Stimulated activated CD8-positive, alpha-beta memory T cell treated with anti-CD3 and anti-CD28 coated beads, Interleukin-12 subunit alpha, Interleukin-12 subunit beta, amount 100 ng/mL, for 24 hours (primary cell): Measurements from ENCODE around the gene THAP7.

Source experiments
- DNase-seq: peaks from one replicate; pipeline ENCODE4 v3.0.0-alpha.2; 2020; ENCODE audit errors: extremely low read depth

The THAP7 gene

DNA sequence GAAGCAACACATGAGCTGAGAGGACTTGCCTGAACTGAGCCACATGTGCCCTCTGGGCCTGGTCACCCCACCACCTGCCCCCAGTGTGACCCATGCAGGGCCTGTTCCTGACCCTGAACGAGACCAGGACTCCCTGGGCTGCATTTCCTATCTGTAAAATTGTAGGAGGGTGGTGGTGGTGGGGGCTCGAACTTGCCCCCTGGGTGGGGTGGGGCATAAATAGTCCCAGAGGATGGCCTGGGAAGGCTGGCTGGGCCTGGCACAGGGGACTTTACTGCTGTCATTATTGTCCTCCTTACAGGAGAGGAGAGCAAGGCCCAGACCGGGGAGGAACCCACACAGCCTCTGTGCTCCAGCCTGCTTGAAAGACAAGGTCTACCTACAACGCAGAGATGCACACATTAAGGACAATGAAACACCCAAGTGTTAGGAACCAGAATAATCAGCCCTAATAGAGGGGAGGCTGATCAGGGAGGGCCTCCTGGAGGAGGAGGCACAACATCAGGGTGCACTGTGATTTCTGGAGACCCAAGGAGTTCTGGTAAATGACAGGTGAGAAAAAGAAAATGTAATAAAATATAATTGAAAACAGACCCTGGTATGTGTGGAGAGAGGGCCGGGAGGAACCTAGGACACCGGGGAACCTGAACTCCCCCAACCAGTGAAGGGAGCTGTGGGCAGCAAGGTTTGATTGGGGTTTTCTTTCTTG, 37.7 kb downstream of the THAP7 start:
- no peak for DNase-seq

- DNase-seq = no peak
Measured at GRCh38 chr22:20963201-20964052, 38.5 kb downstream of the THAP7 start.

DNA sequence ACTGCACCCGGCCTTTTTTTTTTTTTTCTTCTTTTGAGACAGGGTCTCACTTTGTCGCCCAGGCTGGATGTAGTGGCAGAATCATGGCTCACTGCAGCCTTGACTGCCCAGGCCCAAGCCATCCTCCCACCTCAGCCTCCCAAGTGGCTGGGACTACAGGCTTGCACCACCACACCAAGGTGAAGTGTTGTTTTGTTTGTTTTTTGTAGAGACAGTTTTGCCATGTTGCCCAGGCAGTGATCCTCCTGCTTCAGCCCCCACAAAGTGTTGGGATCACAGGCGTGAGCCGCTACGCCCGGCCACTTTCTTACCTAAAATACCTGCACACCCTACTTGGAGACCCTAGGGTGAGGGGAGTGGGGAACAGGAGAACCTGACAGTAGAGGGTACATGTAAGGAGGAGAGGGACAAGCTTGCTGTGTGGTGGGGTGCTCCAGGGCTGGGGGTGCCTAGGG, 39.4 kb downstream of the THAP7 start:
- DNase-seq = no peak

DNA sequence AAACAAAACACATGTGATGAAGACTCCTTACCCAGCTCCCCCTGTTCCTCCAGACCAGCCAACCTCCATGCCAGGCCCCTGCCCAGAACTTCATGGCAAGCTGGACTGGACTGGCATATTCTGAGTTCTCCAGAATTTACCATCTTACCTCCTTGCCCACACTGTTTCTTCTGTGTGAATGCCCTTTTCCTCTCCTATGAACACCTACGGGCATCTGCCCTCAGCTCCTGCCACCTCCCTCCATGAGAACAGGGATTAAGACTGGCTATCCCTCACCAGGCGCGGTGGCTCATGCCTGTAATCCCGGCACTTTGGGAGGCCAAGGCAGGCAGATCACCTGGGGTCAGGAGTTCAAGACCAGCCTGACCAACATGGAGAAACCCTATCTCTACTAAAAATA, 41.3 kb downstream of the THAP7 start:
- DNase-seq = no peak

DNA sequence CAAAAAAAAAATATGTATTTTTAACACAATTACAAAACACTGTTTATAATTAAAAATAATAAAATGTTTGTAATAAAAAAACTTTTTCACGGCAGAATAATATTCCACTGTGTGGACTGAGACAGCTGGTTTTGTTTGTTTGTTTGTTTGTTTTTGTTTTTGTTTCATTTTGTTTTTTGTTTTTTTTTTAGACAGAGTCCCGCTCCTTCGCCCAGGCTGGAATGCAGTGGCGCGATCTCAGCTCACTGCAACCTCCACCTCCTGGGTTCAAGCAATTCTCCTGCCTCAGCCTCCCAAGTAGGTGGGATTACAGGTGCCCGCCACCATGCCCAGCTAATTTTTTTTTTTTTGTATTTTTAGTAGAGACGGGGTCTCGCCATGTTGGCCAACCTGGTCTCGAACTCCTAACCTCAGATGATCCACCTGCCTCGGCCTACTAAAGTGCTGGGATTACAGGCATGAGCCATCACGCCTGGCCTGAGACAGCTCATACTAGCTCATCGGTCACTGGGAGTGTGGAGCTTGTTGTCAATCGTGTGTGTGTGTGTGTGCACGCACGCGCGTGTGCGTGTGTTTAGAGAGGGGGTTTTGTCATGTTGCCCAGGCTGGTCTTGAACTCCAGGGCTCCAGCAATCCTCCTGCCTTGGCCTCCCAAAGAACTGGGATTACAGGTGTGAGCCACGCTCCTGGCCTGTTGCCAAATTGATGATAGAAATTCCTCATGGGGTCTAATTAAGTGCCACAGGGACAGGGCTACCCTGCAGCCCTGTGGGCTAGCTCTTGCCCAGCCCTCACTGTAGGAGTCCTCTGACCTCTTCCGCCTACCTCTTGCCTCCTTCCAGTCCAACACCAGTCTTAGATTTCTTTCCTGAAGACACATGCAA, 42.1 kb downstream of the THAP7 start:
- no peak for DNase-seq

DNA sequence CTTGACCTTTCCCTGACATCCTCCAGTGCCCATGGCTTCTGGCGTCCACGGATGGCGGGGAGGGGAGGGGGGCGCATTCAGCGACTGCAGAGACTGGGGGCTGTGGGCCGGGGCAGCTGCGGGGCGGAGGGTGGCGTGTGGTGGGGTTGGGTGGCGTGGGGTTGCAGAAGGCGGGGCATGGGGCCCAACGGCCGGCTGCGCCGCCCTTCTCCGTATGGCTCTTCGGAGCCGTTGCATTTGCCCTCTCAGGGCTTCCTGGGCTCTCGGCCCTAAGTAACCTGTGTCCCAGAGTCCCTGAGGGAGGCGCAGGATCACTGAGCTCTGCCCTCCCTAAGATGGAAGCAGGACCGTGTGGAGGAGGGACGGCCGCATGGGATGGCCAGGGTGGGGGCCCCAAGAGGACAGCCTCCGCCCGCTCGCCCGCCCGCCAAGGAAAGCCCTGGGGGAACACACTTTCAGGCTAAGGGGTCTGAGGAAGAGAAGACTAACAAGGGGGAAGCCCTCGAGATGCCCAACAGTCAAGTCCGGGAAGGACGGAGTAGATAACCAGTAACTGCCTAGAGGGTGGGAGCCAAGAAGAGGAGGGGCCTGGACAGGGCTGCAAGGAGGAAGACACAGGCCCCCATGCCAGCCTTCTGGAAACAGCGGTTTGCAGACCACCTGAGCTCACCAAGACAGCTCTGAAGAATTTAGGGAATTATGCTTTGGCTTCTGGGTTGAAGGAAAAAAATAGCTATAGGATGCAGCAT, 44.1 kb downstream of the THAP7 start:
- DNase-seq = no peak

DNA sequence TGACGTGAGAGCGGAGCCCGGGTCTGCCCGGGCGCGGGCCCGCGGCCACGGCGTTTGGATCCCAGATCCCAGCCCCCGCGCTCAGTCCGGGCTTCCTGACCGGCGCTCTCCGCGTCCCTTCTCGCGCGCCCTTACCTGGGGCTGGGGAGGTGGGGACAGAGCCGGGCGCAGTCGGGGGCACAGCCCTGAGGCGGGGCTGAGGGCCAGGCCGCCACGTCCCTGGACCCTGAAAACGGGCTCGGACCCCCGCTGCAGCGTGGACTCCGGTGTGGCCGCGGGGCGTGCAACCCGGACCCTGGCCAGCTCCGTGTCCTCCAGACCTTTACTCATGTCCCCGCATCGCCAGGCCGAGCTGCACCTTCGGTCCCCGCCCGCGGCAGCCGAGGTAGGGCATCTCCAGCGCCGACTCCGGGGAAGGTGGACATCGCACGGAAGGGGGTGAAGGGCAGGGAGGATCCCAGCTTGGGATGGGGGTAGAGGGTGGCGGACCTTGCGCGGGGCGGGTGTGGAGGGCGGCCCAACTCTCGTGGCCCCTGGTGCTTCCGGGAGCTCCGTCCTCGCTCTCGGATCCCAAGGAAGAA, 44.7 kb downstream of the THAP7 start:
- no peak for DNase-seq

DNA sequence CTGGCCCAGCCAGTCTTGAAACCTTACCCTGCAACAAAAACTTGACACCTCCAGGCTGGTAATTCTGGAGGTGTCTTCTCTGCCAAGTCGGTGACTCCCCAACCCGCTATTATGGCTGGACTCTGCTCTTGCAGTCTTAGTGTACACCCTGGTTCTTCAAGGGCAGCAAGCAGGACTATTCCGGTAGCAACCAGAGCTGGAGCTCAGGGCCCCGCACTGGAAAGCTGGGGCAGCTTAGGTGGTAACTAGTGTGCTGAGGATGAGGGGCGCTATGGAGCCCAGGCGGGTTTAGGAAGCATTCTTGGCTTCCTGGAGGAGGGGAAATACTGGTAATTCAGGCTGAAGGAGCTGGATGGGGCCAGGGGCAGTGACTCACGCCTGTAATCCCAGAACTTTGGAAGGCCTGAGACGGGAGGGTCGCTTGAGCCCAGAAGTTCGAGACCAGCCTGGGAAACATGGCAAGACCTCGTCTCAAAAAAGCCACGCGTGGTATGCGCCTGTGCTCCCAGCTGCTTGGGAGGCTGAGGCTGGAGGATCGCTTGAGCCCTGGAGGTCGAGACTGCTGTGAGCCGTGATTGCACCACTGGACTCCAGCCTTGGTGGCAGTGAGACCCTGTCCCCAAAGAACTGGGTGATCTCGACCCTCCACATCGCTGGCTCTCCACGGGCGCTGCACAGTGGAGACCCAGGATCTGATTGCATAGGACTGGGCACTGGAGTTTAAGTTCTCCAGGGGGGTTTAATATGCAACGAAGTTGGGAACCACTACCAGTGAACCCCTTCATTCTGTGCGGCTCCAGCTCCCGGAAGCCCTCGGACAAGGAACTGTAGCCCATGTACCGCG, 45.4 kb downstream of the THAP7 start:
- no peak for DNase-seq

GRCh38 chr22:20955548-20955947, 46.4 kb downstream of the THAP7 start:
- no peak for DNase-seq

DNA sequence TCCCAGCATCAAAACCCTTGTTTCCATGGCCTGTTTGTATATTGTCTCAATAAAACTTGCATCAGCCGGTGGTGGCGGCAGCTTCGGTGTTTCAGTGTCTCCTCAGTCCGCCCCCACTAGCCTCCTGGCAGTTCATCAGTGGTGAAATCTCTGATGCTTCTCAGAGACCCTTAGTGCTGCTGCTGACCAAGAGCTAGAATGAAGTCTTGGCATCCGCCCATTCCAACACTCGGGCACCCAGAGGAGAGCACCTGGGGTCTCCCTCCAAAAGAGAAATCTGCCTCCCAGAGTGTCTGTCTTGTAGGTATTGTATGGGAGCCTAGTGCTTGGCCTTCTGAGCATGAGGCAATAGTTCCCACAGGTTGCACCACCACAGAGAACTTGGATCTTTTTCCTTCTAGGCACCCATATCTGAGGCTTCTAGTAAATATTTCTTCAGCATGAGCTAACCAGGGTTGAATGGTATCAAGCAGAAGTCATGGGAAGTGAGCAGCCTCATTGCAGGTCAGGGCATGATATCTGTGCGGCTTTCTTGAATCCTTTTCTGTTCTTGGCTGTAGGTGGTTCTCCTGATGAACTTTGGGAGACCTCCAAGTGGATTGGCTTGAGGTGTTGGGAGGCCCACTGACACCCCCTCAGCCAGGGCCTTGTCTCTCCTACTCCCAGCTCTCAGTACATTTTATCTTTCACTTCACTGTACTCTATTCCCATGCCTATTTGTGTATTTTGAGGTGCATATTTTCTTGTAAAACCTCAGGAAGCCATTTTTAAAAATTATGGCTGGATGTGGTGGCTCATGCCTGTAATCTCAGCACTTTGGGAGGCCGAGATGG, 48.0 kb downstream of the THAP7 start:
- DNase-seq = no peak

DNA sequence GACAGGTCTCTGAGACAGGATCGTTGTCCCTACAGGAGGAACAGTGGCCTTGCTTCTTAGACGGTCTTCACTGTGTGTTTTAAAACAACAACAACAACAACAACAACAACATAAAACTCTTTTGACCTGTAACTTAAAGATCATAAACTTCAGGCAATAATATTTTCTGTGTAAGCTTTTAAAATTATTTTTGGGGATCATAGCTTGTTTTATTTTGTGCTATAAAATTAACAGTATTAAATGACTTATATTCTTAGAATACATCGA, 48.6 kb downstream of the THAP7 start:
- DNase-seq = no peak

GRCh38 chr22:20952544-20953341, 49.2 kb downstream of the THAP7 start:
- DNase-seq = no peak

DNA sequence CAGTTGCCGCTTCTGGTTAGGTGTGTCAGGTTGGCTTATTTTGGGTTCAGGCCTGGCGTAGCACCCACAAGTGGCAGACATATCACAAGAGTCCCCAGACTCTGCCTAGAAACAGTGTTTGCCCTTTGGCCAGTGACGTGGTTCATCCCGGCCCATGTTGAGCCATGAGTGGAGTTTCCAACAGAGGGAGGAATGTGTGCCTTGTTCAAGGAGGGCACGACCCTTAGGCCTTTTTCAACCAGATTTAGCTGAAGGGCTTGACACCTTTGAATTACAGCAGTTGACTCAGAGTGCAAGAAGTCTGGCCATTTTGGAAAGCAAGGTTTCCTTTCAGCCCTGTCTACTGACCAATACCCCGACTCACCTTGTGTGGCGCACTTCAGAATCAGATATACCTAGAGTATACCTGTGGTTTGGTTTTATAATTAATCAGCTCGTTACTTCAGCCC, 50.0 kb downstream of the THAP7 start:
- DNase-seq = no peak

DNA sequence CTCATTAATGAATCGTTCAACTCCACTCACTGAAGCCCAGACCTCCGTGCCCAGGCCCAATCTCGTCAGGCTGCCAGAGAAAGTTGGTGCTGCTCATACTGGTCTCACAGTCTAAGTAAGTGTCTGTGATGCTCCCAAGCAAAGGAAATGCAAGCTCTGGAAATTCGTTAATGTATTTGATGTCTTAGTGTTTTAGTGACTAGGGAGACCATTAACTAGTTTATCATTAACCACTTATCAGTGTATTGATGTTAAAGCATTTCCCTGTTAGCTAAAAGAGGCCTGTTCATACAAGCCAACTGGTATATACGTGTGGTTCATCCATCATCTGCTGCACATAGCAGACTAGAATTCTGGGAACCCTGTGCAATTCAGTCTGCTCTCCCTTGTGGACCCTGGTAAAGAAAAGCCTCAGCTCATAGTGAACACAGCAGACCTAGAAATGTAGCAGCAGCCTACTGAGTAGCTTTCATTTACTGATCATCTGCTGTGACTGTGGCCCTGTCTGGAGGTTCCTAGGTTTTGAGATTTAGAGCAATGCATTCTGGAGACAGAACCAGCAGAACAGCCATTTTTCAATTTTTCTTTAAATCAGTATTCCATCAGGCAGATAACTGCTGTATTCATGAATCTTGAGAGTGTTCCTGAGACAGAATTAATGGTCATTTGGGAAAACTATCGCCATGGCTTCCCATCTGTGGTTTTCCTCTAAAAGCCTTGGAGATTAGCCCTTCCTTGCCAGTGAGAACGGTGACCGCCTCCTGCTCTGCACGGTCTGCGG, 50.6 kb downstream of the THAP7 start:
- DNase-seq = no peak

DNA sequence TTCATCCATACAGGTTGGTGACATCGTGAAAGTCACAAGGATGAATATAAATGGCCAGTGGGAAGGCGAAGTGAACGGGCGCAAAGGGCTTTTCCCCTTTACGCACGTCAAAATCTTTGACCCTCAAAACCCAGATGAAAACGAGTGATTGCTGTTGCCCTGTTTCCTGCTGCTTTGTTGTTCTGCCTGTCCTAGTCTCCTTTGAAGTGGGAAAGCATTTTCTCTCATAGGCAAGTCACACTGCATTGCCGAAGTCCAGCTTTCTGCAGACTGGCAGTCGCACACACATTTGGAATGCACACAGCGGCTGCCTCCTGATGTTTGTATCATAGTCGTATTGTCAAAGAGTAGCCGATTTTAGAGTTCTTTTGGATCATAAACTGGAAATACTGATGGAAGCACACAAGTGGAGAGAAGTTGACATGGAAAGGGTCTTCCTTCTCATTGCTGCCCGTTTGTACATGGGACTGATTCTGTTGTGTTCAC, 52.2 kb downstream of the THAP7 start:
- DNase-seq = no peak
